SJCRH30 (cell line): ENCODE measurements around the gene MCCD1. TPM values are rescaled to one million over a fixed set of nuclear protein-coding genes. Genes with fewer than 3 reads are reported as not detected.

Source experiments
- DNase-seq, 2 experiments: peaks; one replicate each; pipeline ENCODE4 v3.0.0-alpha.2; 2015 to 2020
- H3K27ac ChIP-seq: fragments of 250-450 bp; sonication (Bioruptor Pico); 2 replicates; pipeline ENCODE4 v1.5.1; 2020; ENCODE audit warnings: mild to moderate bottlenecking, moderate library complexity
- H3K27me3 ChIP-seq: fragments of 250-450 bp; sonication (Bioruptor Pico); 2 replicates; pipeline ENCODE4 v1.5.1; 2020; ENCODE audit warnings: mild to moderate bottlenecking, moderate library complexity
- H3K36me3 ChIP-seq: fragments of 250-450 bp; sonication (Bioruptor Pico); 2 replicates; pipeline ENCODE4 v1.5.1; 2020; ENCODE audit warnings: mild to moderate bottlenecking, moderate library complexity
- H3K4me1 ChIP-seq: fragments of 250-450 bp; sonication (Bioruptor Pico); 2 replicates; pipeline ENCODE4 v1.5.1; 2020; ENCODE audit warnings: mild to moderate bottlenecking, moderate library complexity
- H3K4me3 ChIP-seq: fragments of 250-450 bp; sonication (Bioruptor Pico); 2 replicates; pipeline ENCODE4 v1.5.1; 2020; ENCODE audit warnings: mild to moderate bottlenecking, moderate library complexity
- H3K9me3 ChIP-seq: fragments of 250-450 bp; sonication (Bioruptor Pico); replicated peaks from 2 replicates; pipeline ENCODE4 v1.5.1; 2020; ENCODE audit warnings: mild to moderate bottlenecking, moderate library complexity
- total RNA-seq: library from RNA; depleted of rRNA; stranded (reverse); fragments of >200 nt; shearing (Covaris generic); gene quantifications from 2 replicates; pipeline ENCODE4 v1.2.3, GENCODE V29; 2014; rRNA removed

MCCD1 gene
- total RNA-seq, 1 experiment from 2014 or later: not detected

- H3K36me3 ChIP-seq: no peaks in the 10 kb centered on the region
- H3K27ac ChIP-seq: no peak overlapping the region
- no peaks in the 10 kb centered on the region for H3K4me1 ChIP-seq
- H3K27me3 ChIP-seq: no peaks in the 10 kb centered on the region; the same call in 1 of the 2 replicates
- DNase-seq: no peak
- no peaks in the 10 kb centered on the region for H3K9me3 ChIP-seq
- no peak overlapping the region for H3K4me3 ChIP-seq
These were observed 50.4 kb downstream of the MCCD1 start for GRCh38 chr6:31579119-31579505.

Other genes with a start within 250 kb of the MCCD1 start
- not detected in 2 replicates for gene HLA-B, start 171.8 kb upstream of the MCCD1 start, total RNA-seq
- 6.8 and 7.7 TPM in 2 replicates for gene MICA, start 125.4 kb upstream of the MCCD1 start, total RNA-seq
- not detected in 2 replicates for gene MICB, start 30.8 kb upstream of the MCCD1 start, total RNA-seq
- 673 and 762 TPM in 2 replicates for gene DDX39B, start 13.0 kb downstream of the MCCD1 start, total RNA-seq
- gene ATP6V1G2, start 17.6 kb downstream of the MCCD1 start, total RNA-seq: 0.91 and 1.4 TPM in 2 replicates
- 8.5 and 10.6 TPM in 2 replicates for gene NFKBIL1, start 18.6 kb downstream of the MCCD1 start, total RNA-seq
- gene LTA, start 43.3 kb downstream of the MCCD1 start, total RNA-seq: not detected in 2 replicates
- not detected in 2 replicates for gene TNF, start 46.6 kb downstream of the MCCD1 start, total RNA-seq
- not detected in 2 replicates for gene LTB, start 53.5 kb downstream of the MCCD1 start, total RNA-seq
- not detected in 2 replicates for gene LST1, start 57.3 kb downstream of the MCCD1 start, total RNA-seq
- not detected in 2 replicates for gene NCR3, start 64.0 kb downstream of the MCCD1 start, total RNA-seq
- gene AIF1, start 86.3 kb downstream of the MCCD1 start, total RNA-seq: not detected in 2 replicates
- 98.7 and 109 TPM in 2 replicates for gene PRRC2A, start 91.8 kb downstream of the MCCD1 start, total RNA-seq
- gene BAG6, start 123.7 kb downstream of the MCCD1 start, total RNA-seq: 165 and 188 TPM in 2 replicates
- 1.8 and 2.0 TPM in 2 replicates for gene APOM, start 126.9 kb downstream of the MCCD1 start, total RNA-seq
- gene C6orf47, start 131.8 kb downstream of the MCCD1 start, total RNA-seq: 17.6 and 19.0 TPM in 2 replicates
- 19.5 and 23.6 TPM in 2 replicates for gene GPANK1, start 136.0 kb downstream of the MCCD1 start, total RNA-seq
- 197 and 208 TPM in 2 replicates for gene CSNK2B, start 137.1 kb downstream of the MCCD1 start, total RNA-seq
- 3.2 and 7.0 TPM in 2 replicates for gene LY6G5B, start 141.0 kb downstream of the MCCD1 start, total RNA-seq
- 0.25 and 1.6 TPM in 2 replicates for gene LY6G5C, start 152.1 kb downstream of the MCCD1 start, total RNA-seq
- 18.8 and 22.4 TPM in 2 replicates for gene ABHD16A, start 174.4 kb downstream of the MCCD1 start, total RNA-seq
- gene LY6G6F, start 177.9 kb downstream of the MCCD1 start, total RNA-seq: not detected in 2 replicates
- not detected in 2 replicates for gene LY6G6D, start 186.4 kb downstream of the MCCD1 start, total RNA-seq
- not detected in 2 replicates for gene LY6G6C, start 192.8 kb downstream of the MCCD1 start, total RNA-seq
- 0.47 TPM in 1 of 2 replicates, not detected in the other for gene MPIG6B, start 194.4 kb downstream of the MCCD1 start, total RNA-seq
- 39.1 and 42.7 TPM in 2 replicates for gene DDAH2, start 200.3 kb downstream of the MCCD1 start, total RNA-seq
- 210 and 234 TPM in 2 replicates for gene CLIC1, start 207.6 kb downstream of the MCCD1 start, total RNA-seq
- 12.9 and 13.4 TPM in 2 replicates for gene MSH5, start 211.0 kb downstream of the MCCD1 start, total RNA-seq
- gene SAPCD1, start 233.7 kb downstream of the MCCD1 start, total RNA-seq: 0.89 and 1.4 TPM in 2 replicates
- 0.28 and 0.34 TPM in 2 replicates for gene VWA7, start 248.4 kb downstream of the MCCD1 start, total RNA-seq